Endothelial cell of umbilical vein (primary cell): Measurements from ENCODE around the gene SEPTIN5.

Experiments used
- EZH2 ChIP-seq: IDR thresholded peaks from 2 replicates; pipeline ENCODE4 v1.6.1; 2012; ENCODE audit warnings: borderline replicate concordance, low read depth, mild to moderate bottlenecking, moderate library complexity, low read length, inconsistent platforms; ENCODE audit not compliant: severe bottlenecking
- FOS ChIP-seq: IDR thresholded peaks from 2 replicates; pipeline ENCODE4 v1.6.1; 2011; ENCODE audit warnings: mild to moderate bottlenecking, low read length, moderate library complexity, borderline replicate concordance; ENCODE audit not compliant: insufficient read depth
- JUN ChIP-seq: IDR thresholded peaks from 2 replicates; pipeline ENCODE4 v1.6.1; 2011; ENCODE audit warnings: borderline replicate concordance, low read depth; ENCODE audit not compliant: insufficient read length, insufficient read depth
- POLR2A ChIP-seq: IDR thresholded peaks from 2 replicates; pipeline ENCODE4 v1.6.1; 2012; ENCODE audit warnings: low read depth, mild to moderate bottlenecking, control low read depth, low read length
- POLR2AphosphoS5 ChIP-seq: IDR thresholded peaks from 2 replicates; pipeline ENCODE4 v1.6.1; 2012; ENCODE audit warnings: low read depth, mild to moderate bottlenecking, control low read depth, low read length, moderate library complexity; ENCODE audit not compliant: insufficient read depth
- TF ChIP-seq, protein P1 (sequence below), 2 donors: IDR thresholded peaks; 1 replicate in 1 of 2; 2 replicates in 1 of 2; pipeline ENCODE4 v1.5.1; 2011; ENCODE audit warnings: low read length in 2 of 2, mild to moderate bottlenecking in 2 of 2, moderate library complexity in 2 of 2, control low read depth in 1 of 2, inconsistent platforms in 1 of 2, low read depth in 1 of 2; ENCODE audit not compliant: insufficient read depth in 1 of 2; ENCODE audit errors: extremely low read depth in 1 of 2
- TF ChIP-seq, protein P2 (sequence below): IDR thresholded peaks from 2 replicates; pipeline ENCODE4 v1.6.1; 2011; ENCODE audit not compliant: insufficient read depth, insufficient read length

DNA sequence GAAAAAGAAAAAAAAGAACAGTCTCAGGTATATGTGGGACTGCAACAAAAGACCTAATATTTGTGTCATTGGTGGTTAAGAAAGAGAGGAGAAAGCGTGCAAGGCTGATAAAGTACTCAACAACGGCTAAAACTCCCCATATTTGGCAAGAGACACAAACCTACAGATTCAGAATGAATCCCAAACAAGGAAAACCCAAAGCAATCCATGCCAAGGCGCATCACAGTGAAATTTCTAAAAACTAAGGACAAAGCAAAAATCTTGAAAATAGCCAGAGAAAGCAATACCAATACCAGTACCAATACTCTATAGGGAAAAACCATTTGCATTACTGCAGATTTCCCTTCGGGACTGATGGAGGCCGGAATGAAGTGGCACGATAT, 32.4 kb upstream of the SEPTIN5 start:
- TF ChIP-seq, protein P1, sequence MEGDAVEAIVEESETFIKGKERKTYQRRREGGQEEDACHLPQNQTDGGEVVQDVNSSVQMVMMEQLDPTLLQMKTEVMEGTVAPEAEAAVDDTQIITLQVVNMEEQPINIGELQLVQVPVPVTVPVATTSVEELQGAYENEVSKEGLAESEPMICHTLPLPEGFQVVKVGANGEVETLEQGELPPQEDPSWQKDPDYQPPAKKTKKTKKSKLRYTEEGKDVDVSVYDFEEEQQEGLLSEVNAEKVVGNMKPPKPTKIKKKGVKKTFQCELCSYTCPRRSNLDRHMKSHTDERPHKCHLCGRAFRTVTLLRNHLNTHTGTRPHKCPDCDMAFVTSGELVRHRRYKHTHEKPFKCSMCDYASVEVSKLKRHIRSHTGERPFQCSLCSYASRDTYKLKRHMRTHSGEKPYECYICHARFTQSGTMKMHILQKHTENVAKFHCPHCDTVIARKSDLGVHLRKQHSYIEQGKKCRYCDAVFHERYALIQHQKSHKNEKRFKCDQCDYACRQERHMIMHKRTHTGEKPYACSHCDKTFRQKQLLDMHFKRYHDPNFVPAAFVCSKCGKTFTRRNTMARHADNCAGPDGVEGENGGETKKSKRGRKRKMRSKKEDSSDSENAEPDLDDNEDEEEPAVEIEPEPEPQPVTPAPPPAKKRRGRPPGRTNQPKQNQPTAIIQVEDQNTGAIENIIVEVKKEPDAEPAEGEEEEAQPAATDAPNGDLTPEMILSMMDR (IDR thresholded peaks at IDR 0.05; ENCODE audit: extremely low read depth in 1 of 2, insufficient read depth in 1 of 2, low read depth in 1 of 2, low read length in 2 of 2), result no peak
- TF ChIP-seq POLR2A (no peak), POLR2AphosphoS5 (no peak), EZH2 (no peak), JUN (no peak), FOS (no peak)
- TF ChIP-seq, protein P2, sequence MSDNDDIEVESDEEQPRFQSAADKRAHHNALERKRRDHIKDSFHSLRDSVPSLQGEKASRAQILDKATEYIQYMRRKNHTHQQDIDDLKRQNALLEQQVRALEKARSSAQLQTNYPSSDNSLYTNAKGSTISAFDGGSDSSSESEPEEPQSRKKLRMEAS, result no peak
